Thyroid gland (tissue), 4 donors: ENCODE measurements around the gene CNNM4.

Source experiments
- CTCF ChIP-seq, 6 experiments: fragments of 200-600 bp in 3 of 6; fragments of 450-650 bp in 3 of 6; sonication (generic) in 3 of 6; IDR thresholded peaks; one replicate each; pipeline ENCODE4 v1.5.1; 2016 to 2019; ENCODE audit warnings: antibody characterized with exemption in 6 of 6, mild to moderate bottlenecking in 2 of 6, inconsistent platforms in 1 of 6, moderate library complexity in 1 of 6
- POLR2A ChIP-seq, 2 donors: fragments of 450-650 bp; IDR thresholded peaks; one replicate each; pipeline ENCODE4 v1.6.1; 2017; ENCODE audit warnings: antibody characterized with exemption in 2 of 2, mild to moderate bottlenecking in 2 of 2, moderate library complexity in 1 of 2

- TF ChIP-seq CTCF (IDR thresholded peaks at IDR 0.05) (no peak), POLR2A (IDR thresholded peaks at IDR 0.05) (no peak)
Observed at GRCh38 chr2:96716388-96716787, 44.3 kb upstream of the CNNM4 start.
